ENCODE data around the gene AP5Z1.

Gene AP5Z1

GRCh38 chr7:4803397-4804241, 28.2 kb downstream of the AP5Z1 start:
- no peak for DNase-seq

GRCh38 chr7:4805110-4805983, 29.9 kb downstream of the AP5Z1 start:
- DNase-seq = no peak

GRCh38 chr7:4805984-4806300, 30.5 kb downstream of the AP5Z1 start:
- DNase-seq = no peak

GRCh38 chr7:4806983-4807597, 31.7 kb downstream of the AP5Z1 start:
- DNase-seq = no peak

GRCh38 chr7:4807598-4808016, 32.2 kb downstream of the AP5Z1 start:
- no peak for DNase-seq

GRCh38 chr7:4808026-4808425, 32.6 kb downstream of the AP5Z1 start:
- no peak for DNase-seq

- no peak for DNase-seq
Observed at GRCh38 chr7:4808565-4808964, 33.1 kb downstream of the AP5Z1 start.

GRCh38 chr7:4809091-4809591, 33.7 kb downstream of the AP5Z1 start:
- DNase-seq = no peak

- no peak for DNase-seq
Observed at GRCh38 chr7:4809666-4810065, 34.2 kb downstream of the AP5Z1 start.

- no peak for DNase-seq
Observed at GRCh38 chr7:4814433-4814832, 39.0 kb downstream of the AP5Z1 start.

- DNase-seq = no peak
Observed at GRCh38 chr7:4815121-4815520, 39.7 kb downstream of the AP5Z1 start.

GRCh38 chr7:4815609-4816418, 40.4 kb downstream of the AP5Z1 start:
- DNase-seq = no peak

- DNase-seq = no peak
Observed at GRCh38 chr7:4816419-4817080, 41.1 kb downstream of the AP5Z1 start.

GRCh38 chr7:4817178-4817901, 41.9 kb downstream of the AP5Z1 start:
- no peak for DNase-seq

GRCh38 chr7:4818000-4818794, 42.8 kb downstream of the AP5Z1 start:
- no peak for DNase-seq

GRCh38 chr7:4819560-4820404, 44.4 kb downstream of the AP5Z1 start:
- no peak for DNase-seq

- DNase-seq = no peak
Observed at GRCh38 chr7:4820405-4820966, 45.1 kb downstream of the AP5Z1 start.

- DNase-seq = no peak
Observed at GRCh38 chr7:4820967-4821471, 45.6 kb downstream of the AP5Z1 start.

- DNase-seq = no peak
Observed at GRCh38 chr7:4822677-4823076, 47.3 kb downstream of the AP5Z1 start.

Measured in stimulated activated naive CD4-positive, alpha-beta T cell treated with Interleukin-2 at 50 U/mL for 16 hours (primary cell).